HG03354 (cell line): ENCODE data around the gene MAPKAPK3.

Experiments
- ATAC-seq: cut with Tn5 transposase; IDR thresholded peaks from one replicate; pipeline ENCODE4 v1.9.1; 2021; ENCODE audit warnings: mild to moderate bottlenecking; ENCODE audit not compliant: unreplicated experiment, poor library complexity, severe bottlenecking

The MAPKAPK3 gene

DNA sequence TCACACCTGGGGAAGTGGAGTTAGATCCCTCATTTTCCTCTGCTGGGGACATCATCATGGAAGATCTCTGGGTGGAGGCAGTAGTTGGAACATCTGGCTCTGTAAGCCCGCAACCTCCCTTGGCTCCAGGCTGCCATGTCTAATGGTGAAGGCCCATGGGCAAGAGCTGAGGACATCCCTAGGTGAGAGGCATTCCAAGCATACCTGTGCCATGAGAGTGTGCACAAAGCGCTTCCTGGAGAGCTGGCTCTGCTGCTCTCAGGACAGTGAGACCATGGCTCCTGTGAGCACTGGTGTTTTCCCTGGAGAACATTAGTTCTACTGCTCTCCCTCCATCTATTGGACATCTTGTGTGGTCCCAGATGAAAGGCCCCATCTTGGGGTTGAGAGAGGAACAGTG lies 7.7 kb downstream of the MAPKAPK3 start:
- no peak for ATAC-seq

DNA sequence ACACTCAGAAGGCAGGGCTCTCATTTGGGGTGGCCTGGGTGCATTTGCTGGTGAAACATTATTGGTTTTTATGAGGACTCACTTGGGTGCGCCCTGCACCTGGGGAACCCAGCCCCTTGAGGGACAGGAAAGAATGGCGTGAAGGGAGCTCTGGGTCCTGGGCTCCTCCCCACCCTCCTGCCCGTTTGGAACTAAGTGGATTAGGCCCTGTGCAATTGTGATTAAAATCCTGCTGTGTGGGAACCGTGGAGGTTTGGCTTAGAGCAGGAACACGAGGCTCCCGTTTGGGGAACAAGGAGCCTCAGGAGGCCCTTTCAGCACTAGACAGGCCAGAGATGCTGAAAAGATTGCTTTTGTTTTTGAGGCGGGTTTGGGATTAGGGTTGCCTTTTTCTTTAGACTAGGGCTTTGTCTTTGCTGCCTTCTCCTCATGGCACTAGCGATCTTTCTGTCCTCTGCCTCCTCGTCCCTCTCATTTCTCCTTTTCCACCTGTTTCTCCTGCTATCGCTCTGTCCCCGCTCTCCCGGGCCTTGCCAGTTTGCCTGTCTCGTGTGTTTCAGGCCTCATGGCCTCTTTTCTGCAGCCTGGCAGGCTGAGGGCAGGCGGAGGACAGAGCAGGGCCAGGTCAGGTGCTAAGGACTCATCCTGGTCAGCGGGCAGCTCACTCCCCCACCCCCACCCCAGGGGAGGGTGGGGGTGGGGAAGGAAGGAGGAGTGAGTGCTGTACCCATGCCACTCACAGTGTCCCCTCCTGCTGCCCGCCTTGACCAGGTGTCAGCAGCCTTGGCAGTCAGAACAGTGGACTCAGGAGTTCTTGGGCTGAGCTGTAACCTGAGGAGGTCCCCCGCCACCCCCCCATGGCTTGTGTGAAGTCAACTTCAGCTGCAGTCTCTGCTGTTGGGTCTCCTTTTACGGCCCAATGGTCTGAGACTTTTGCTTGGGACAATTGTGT lies 8.6 kb downstream of the MAPKAPK3 start:
- ATAC-seq: no peak

DNA sequence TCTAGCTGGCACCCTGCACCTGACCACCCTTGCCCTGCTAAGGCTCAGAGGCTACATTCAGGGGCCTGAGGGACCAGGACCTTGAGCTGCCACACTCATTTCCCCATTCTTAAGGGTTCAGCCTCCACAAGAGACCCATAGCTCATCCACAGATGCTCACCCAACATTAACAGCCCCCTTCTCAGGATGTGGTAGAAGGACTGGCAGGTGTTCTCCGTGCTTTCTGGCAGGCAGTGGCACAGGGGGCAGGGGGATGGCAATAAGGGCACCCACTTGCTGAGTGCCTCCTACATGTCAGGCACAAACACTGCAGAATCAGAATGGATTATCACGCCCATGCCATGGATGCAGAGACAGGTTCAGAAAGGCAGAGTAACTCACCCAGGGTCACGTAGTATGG lies 9.4 kb downstream of the MAPKAPK3 start:
- no peak for ATAC-seq

DNA sequence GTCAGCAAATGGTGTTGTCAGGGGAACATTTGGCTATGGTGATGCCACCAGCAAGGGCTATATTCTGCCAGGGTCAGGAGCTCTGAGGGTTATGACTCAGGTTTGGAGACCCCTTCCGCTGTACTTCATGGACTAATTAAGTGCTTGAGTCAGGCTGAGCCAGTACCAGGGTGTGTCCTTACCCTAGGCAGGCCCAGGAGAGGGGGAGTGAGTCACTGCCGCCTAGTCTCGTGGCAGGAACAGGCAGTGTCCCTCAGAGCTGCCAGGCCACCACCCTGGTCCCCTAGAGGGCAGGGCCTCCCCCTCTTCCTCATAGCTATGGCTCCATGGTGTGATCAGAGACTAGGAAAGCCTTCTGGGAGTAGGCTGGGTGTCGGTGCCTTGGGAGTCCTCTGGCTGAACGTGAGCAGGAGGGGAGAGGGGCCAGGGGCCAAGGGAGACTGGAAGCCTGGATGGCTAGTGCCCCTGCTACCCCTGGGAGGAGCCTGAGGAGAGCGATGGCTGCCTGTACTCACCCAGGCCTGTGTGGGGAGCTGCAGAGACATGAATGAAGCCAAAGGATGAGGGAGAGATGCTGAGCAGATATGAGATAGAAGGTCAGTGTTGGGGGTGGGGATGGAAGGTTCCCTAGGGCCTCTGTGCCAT lies 10.6 kb downstream of the MAPKAPK3 start:
- ATAC-seq: no peak

DNA sequence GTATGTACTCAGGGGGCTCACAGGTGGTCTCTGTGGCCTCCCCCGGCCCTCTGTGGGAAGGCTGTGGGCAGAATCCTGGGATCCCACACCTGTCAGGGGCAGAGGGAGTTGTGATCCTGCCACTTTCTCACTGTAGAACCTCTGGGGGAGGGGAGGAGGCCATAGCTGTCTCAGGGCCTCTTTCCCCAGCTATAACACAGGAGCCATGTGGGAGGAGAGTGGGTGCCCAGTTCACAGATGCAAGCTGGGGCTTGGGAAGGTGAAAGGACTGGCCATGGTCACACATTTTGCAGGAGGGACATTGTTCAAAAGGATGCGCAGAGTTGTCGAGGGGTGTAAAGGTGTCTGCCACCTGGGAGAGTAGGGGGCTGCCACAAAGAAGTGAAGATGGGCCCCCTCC lies 11.7 kb downstream of the MAPKAPK3 start:
- no peak for ATAC-seq

DNA sequence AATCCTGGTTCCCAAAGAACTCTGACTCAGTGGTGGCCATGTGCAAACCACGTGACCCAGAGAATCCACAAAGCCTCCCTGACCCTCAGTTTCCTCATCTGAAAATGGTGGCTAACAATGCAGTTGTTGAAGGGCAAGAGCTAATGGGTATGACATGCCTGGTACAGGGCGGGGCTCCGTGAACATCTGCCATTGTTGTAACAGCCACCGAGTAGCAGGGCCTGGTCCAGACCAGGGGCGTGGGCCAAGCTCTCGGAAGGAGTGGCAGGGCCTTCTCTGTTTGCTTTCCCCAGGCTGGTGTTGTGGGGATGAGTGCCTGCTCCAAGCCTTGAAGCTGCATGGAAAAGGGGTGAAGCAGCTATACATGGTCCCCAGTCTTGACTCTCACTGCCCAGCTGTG lies 13.4 kb downstream of the MAPKAPK3 start:
- no peak for ATAC-seq

DNA sequence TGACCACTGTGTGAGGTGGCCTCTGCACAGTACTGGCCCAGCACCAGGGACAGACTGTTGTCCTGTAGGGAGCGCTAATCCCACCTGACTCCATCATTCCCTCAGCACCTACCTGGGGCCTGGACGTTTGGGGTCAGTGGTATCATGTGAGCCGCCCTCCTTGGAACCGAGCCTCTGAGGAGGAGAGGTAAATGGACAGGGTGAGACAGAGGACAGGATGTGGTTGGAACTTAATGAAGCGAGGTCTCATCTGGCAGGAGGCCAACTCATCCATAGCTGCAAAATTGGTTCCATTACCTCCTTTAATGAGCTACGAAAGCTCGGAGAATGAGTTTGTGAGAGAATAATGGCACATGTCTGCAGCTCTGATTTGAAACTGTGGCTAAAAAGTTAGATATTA lies 13.9 kb downstream of the MAPKAPK3 start:
- ATAC-seq: no peak

DNA sequence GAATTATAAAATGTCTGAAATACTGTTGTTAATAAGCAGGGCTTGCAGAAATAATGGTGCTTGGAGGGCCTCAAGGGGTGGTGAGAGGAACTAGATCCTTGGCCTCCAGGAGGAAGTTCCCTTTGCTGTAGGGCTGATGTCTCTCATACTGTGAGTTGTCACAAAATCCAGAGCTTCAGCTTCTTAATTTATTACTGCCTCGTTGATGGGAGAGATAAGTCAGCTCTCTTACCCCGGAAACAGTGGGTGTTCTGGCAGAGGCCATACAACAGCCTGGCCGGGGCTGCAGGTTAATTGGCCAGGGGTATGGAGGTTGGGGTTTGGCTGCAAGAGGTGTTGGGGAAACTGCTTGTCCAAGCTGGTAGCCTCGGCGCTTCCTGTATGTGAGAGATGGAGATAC lies 15.5 kb downstream of the MAPKAPK3 start:
- no peak for ATAC-seq

DNA sequence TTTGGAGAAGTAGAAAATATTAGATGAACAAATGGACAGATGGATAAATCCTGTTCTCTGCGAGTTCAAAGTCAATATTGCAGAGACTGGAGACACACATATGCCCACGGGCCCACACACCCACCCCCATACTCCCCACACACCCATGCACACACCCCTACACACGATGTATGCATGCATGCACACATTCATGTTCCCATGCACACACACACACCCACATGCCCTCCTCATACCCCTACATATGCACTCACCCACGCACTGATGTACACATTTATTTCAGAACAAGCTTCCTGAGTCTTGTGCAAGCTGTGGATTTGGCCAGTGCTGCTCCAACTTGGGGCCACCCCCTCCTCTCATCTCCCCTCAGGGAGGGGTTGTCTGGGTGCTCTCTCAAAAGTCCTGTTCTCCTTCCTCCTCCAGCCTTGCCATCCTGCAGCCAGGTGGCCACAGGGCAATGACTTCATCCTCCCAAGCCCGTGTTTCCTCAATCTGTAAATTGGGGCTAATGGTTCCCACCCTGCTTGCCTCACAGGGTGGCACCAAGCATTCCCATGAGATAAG lies 16.4 kb downstream of the MAPKAPK3 start:
- ATAC-seq: no peak

DNA sequence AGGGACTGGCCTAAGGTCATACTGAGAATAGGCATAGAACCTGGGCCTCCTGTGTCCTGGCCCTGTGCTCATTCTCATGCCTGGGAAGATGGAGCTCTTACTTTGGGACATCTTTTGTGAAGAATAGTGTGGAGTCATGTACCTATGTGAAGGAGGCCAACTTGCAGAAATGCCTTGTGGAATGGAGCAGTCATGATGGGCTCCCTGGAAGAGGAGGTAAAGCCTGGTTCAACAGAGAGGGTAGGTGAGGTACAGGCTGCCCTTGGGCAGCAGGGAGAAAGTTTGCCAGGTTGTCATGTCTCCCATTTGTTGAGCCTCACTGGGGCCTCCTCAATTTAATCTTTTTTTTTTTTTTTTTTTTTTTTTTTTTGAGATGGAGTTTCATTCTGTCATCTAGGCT lies 18.1 kb downstream of the MAPKAPK3 start:
- no peak for ATAC-seq

DNA sequence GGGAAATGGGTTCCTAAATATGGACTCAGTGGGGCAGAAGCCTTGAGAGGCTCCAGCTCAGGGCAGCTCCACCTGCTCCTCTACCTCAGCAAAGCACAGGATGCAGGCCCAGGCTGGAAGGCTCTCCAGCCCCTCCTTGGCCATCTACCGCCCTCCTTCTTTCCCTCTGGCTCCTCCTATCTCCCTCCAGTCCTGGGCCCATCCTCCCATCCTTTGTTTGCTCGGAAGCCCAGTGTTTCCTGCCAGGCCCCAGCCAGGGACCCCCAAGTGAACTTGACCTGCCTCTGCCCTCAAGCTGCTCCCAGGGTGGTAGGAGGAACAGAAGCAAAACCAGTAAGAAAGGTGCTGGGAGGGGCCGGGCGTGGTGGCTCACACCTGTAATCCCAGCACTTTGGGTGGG lies 20.1 kb downstream of the MAPKAPK3 start:
- no peak for ATAC-seq

DNA sequence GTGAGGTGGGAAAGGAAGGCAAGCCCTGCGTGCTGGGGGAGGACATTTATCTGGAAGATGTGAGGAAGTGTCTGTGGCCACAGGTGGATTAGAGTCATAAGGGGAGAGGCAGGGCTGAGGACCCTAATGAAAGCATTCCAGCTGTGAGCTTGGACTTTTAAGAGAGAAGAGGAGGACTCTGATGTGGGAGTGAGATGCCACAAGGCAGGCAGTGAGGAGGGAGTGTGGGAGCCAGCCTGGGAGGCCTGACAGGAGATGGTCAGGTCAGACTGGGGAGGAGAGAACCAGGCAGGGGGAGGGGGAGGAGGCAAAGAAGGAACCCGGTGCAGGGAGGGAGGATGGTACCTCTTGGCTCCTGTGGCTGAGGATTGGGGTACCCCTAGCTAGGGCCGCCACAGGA lies 21.0 kb downstream of the MAPKAPK3 start:
- ATAC-seq: no peak

DNA sequence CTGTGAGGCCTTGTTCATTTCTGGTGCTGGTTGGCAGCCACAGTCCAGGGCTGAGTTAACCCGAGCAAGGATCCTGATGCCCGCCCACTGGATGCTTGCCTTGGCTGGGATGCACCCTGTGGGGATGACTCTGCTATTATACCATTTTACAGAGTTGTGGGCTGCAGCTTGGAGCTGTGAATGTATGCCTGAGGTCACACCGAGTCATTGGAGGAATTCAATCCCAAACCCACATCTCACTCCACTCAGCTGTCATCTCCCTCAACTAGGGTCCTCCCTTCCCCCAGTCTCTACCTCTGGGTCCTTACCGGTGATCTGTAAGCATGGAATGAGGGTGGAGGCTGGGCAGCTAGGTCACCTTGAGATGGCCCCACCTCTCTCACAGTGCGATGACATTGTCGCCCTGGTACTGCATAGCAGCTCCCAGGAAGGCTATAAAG lies 22.1 kb downstream of the MAPKAPK3 start:
- ATAC-seq: no peak

DNA sequence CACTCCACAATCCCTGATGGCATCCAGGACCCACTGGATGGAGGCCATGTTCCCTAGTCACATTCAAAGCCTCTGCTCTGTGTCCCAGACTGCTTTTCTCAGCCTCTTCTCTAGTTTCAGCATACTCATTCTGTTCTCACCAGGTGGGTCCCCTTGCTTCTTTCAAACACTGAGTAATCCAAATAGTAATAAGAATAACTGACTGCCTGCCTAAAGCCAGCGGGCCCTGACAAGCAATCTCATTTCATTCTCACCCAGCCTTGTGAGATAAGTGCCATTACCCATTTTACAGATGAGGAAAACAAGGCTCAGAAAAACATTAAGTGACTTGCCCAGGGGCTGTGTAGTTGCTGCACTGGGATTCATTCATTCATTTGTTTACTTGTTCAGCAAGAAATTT lies 25.4 kb downstream of the MAPKAPK3 start:
- ATAC-seq: no peak

DNA sequence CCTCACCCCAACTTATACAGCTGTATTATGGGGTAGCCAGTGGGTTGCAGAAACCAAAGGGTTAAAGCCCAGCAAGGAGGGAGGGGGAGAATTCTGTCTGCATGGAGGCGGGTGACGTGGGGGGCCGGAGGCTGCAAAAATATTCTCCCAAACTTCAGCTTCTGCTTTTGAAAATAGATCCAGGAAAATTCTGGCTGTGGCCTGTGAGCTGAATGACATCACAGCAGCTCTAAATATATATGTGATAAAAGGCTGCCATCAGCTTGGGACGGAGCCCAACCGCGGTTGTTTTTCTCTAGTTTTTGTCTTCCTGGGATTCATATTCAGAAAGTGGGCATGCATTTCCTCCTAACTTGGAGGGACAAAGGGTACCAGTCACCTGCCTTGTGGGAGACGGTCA lies 27.6 kb downstream of the MAPKAPK3 start:
- no peak for ATAC-seq

DNA sequence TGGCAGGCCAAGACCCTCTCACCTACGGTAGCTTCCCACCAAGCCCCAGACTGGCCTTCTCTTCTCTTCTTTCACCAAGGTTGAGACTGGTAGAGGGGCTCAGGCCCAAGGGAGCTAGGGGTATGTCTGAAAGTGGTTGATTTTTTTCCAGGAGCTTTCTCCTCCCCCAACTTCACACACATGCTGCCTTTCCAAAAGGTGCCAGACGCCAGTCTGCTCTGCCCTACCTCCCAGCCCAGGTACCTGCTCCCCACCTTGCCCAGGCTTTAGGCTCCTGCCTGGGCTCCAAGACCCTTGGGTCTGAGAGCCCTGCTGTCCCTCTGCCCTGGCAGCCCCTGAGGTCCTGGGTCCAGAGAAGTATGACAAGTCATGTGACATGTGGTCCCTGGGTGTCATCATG lies 28.4 kb downstream of the MAPKAPK3 start:
- no peak for ATAC-seq

DNA sequence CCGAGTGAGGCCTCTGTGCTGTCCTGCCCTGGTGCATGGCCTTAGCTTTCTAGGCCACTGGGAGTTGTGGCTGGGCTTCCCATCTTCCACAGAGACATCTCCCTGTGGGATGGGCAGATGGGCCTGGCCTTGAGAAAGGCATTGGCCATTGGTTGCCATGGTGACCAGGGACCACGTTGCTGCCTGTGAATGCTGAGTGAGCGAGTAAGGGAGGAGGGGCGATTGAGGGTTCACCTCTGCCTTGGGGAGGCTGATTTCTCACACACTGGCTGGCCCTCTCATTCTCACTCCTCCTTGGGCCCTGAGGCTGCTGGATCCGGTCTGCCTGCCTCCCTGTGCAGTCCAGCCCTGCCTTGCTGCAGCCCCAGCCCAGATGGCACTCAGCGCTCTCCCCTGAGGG lies 31.4 kb downstream of the MAPKAPK3 start:
- ATAC-seq: no peak

DNA sequence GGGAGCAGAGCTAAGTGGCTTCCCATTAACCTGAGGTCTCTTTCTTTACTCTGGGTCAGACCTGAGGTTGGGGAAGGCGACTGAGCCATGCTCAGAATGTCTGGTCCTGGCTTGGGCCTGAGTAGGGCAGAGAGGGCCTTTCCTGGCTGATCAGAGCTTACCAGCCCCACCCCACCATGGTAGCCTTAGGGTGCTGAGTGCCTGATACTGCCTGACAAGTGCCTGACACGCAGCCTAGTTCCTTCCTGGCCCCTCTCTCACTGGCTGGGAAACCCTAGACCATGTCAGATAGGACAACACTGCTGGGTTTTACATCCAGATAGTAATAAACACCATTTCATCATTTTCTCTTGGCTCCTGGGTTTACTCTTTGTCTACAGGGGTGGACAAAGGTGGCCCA lies 32.0 kb downstream of the MAPKAPK3 start:
- no peak for ATAC-seq

DNA sequence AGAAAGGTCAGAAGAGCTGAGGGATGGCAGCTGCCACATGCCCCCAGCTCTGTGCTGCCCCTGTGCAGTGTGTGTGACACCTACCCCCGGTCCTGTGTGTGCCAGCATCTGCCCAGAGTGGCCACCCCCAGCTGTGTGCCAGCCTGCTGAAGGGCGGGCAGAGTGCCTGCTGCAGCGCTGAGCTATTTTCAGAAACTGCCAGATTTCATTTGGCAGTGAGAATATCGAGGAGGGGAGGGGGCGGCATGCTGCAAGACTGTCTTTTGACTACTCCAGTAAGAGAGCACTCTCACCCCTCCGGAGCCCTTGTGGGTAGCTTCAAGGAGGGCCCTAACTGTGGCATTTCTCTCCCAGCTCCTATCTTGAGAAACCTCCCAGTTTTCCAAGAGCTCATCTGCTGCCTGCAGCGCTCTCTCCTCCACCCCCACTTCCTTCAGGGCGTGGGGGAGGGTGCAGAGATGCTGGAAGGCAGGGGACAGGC lies 32.5 kb downstream of the MAPKAPK3 start:
- ATAC-seq: no peak

DNA sequence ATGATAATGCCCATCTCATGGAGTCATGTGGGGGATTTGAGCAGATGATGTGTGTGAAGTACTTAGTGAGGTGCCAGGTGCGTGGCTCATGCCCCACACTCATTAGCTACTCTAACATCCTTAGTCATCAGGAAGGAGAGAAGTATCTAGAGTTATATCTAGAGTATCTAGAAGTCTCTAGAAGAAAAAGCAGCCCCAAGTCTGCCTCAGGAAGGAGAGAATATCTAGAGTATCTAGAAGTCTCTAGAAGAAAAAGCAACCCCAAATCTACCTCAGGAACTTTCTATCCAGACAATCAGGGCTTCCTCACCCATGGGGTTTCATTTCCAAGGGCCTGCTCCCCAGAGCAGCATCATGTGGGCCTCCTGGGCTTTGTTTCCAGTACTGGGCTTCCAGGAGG lies 33.1 kb downstream of the MAPKAPK3 start:
- no peak for ATAC-seq

DNA sequence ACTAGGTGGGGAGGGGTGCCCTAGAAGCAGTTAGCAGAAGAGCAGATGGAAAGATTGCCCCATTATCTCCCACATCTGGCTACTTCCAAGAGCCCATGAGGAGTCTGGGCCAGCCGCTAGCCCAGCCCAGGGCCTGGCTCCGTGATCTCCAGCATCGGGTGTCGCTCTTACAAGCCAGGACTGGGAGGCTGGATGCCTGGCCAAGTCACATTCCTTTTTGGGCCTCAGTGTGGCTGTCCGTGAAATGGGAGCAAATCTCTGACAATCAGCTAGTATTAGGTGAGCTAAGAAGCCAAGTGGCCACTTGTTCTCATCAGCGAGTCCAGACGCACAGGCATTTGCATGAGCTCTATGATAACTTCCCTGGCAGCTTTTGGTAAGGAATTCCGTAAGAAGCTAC lies 34.5 kb downstream of the MAPKAPK3 start:
- ATAC-seq: no peak
